Measurements from ENCODE around the gene MTO1. TPM values are rescaled to one million over a fixed set of nuclear protein-coding genes. Genes with fewer than 3 reads are reported as not detected.

MTO1 gene
- total RNA-seq, 2 experiments from 2014 or later = 47.9 to 48.0 TPM

GRCh38 chr6:73528897-73529296 lies 67.4 kb downstream of the MTO1 start:
- no peak for DNase-seq
- no peaks in the 10 kb centered on the region for H3K36me3 ChIP-seq (ENCODE audit: insufficient read depth, low read length)
- H3K27ac ChIP-seq (ENCODE audit: low read depth in 1 of 2, low read length in 2 of 2) = no peak overlapping the region
- no peaks in the 10 kb centered on the region for H3K27me3 ChIP-seq (ENCODE audit: control insufficient read depth in 1 of 2, insufficient read depth in 2 of 2, low read length in 2 of 2)
- H3K4me3 Mint-ChIP-seq = no peak overlapping the region
- H3K4me1 ChIP-seq (ENCODE audit: insufficient read depth, low read length) = peaks cover 7% of the 10 kb centered on the region
- H3K36me3 Mint-ChIP-seq (ENCODE audit: low read depth) = peaks cover 2% of the 10 kb centered on the region
- POLR2A ChIA-PET = no interaction called here
- H3K4me1 Mint-ChIP-seq (ENCODE audit: low read depth) = peaks cover 6% of the 10 kb centered on the region
- no peak for ATAC-seq (ENCODE audit: poor library complexity)
- TF ChIP-seq, protein P1, sequence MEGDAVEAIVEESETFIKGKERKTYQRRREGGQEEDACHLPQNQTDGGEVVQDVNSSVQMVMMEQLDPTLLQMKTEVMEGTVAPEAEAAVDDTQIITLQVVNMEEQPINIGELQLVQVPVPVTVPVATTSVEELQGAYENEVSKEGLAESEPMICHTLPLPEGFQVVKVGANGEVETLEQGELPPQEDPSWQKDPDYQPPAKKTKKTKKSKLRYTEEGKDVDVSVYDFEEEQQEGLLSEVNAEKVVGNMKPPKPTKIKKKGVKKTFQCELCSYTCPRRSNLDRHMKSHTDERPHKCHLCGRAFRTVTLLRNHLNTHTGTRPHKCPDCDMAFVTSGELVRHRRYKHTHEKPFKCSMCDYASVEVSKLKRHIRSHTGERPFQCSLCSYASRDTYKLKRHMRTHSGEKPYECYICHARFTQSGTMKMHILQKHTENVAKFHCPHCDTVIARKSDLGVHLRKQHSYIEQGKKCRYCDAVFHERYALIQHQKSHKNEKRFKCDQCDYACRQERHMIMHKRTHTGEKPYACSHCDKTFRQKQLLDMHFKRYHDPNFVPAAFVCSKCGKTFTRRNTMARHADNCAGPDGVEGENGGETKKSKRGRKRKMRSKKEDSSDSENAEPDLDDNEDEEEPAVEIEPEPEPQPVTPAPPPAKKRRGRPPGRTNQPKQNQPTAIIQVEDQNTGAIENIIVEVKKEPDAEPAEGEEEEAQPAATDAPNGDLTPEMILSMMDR (IDR thresholded peaks at IDR 0.05) = no peak
- no peaks in the 10 kb centered on the region for H3K9me3 Mint-ChIP-seq
- no peaks in the 10 kb centered on the region for H3K27me3 Mint-ChIP-seq
- CTCF ChIA-PET = no interaction called here
- H3K9me3 ChIP-seq (ENCODE audit: control insufficient read depth in 1 of 2, insufficient read depth in 1 of 2, low read length in 2 of 2) = no peaks in the 10 kb centered on the region
- no peak overlapping the region for H3K4me3 ChIP-seq (ENCODE audit: low read length)
- H3K27ac Mint-ChIP-seq = no peak overlapping the region
- intact Hi-C loops (cut with DNase I, micrococcal nuclease) = loop anchor here in 1 of 2 experiments (5.0 kb wide), 1 partner anchor 58 kb away; no protein-coding TSS in a partner anchor

DNA sequence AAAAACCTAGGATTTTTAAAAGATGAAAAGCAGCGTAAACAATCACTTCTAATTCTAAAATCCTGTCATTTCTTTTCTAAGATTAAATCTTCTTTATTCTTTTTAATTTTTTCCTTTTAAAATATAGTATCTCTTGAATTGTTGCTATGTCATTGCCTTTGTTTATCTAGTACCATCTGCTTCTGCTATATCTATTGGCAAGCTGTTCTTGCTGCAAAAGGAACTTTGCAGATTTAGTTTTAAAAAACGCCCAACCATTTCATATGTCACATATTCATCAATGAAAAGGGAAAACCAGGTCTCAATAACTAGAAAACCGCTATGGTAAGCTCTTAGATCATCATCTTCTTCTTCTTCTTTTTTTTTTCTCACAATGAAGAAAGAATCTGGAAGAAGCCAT lies 70.8 kb downstream of the MTO1 start:
- Mint-ChIP-seq H3K9me3 (no peaks in the 10 kb centered on the region), H3K4me3 (no peak overlapping the region), H3K36me3 (ENCODE audit: low read depth) (no peaks in the 10 kb centered on the region), H3K27ac (no peak overlapping the region), H3K4me1 (ENCODE audit: low read depth) (no peaks in the 10 kb centered on the region), H3K27me3 (no peaks in the 10 kb centered on the region)
- ChIA-PET POLR2A (interaction anchor here (2.0 kb wide), 1 partner anchor 8 kb away, joined by 6 read pairs; no protein-coding TSS in a partner anchor), CTCF (interaction anchor here (1.6 kb wide), 1 partner anchor 41 kb away, joined by 3 read pairs; no protein-coding TSS in a partner anchor)
- no peaks in the 10 kb centered on the region for H3K9me3 ChIP-seq (ENCODE audit: control insufficient read depth in 1 of 2, insufficient read depth in 1 of 2, low read length in 2 of 2)
- DNase-seq = no peak
- no peak for ATAC-seq (ENCODE audit: poor library complexity)
- TF ChIP-seq, protein P1 (IDR thresholded peaks at IDR 0.05) = no peak
- H3K36me3 ChIP-seq (ENCODE audit: insufficient read depth, low read length) = no peaks in the 10 kb centered on the region
- H3K27me3 ChIP-seq (ENCODE audit: control insufficient read depth in 1 of 2, insufficient read depth in 2 of 2, low read length in 2 of 2) = no peaks in the 10 kb centered on the region
- intact Hi-C loops (cut with DNase I, micrococcal nuclease) = no loop called here
- no peak overlapping the region for H3K4me3 ChIP-seq (ENCODE audit: low read length)
- H3K4me1 ChIP-seq (ENCODE audit: insufficient read depth, low read length) = no peaks in the 10 kb centered on the region
- no peak overlapping the region for H3K27ac ChIP-seq (ENCODE audit: low read depth in 1 of 2, low read length in 2 of 2)

DNA sequence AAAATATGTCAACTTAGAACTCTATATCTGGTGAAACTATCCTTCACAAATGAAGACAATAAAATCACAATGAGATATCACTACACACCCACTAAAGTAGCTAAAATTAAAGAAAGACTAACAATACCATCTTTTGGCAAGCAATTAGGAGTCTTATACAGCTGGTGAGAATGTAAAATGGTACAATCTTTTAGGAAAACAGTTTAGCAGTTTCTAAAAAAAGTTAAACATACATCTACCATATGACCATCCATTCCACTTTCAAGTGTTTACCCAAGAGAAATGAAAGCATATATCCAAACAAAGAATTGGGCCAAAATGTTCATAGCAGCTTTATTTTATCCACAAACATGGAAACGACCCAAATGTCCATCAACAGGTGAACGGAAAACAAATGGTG lies 73.1 kb downstream of the MTO1 start:
- no peaks in the 10 kb centered on the region for H3K27me3 Mint-ChIP-seq
- Histone ChIP-seq H3K27me3 (ENCODE audit: control insufficient read depth in 1 of 2, insufficient read depth in 2 of 2, low read length in 2 of 2) (no peaks in the 10 kb centered on the region), H3K4me1 (ENCODE audit: insufficient read depth, low read length) (no peaks in the 10 kb centered on the region), H3K9me3 (ENCODE audit: control insufficient read depth in 1 of 2, insufficient read depth in 1 of 2, low read length in 2 of 2) (no peaks in the 10 kb centered on the region), H3K27ac (ENCODE audit: low read depth in 1 of 2, low read length in 2 of 2) (no peak overlapping the region), H3K36me3 (ENCODE audit: insufficient read depth, low read length) (no peaks in the 10 kb centered on the region), H3K4me3 (ENCODE audit: low read length) (no peak overlapping the region)
- H3K9me3 Mint-ChIP-seq = no peaks in the 10 kb centered on the region
- no peaks in the 10 kb centered on the region for H3K4me1 Mint-ChIP-seq (ENCODE audit: low read depth)
- no peak overlapping the region for H3K4me3 Mint-ChIP-seq
- TF ChIP-seq, protein P1 (IDR thresholded peaks at IDR 0.05) = no peak
- ChIA-PET POLR2A (interaction anchor here (1.2 kb wide), 1 partner anchor 26 kb away, joined by 3 read pairs; no protein-coding TSS in a partner anchor), CTCF (interaction anchor here (1.2 kb wide), 1 partner anchor 20 kb away, joined by 4 read pairs; no protein-coding TSS in a partner anchor)
- no peaks in the 10 kb centered on the region for H3K36me3 Mint-ChIP-seq (ENCODE audit: low read depth)
- intact Hi-C loops (cut with DNase I, micrococcal nuclease) = no loop called here
- H3K27ac Mint-ChIP-seq = no peak overlapping the region
- no peak for ATAC-seq (ENCODE audit: poor library complexity)
- no peak for DNase-seq
